Activated CD4-positive, alpha-beta T cell treated with anti-CD3 and anti-CD28 coated beads, Interleukin-2, Interleukin-6, amounts not matched to agents 100 ng/mL and 50 ng/mL, durations not matched to agents 16 hours and 8 hours (primary cell): Measurements from ENCODE around the gene ABCC12.
"Not testable (repeated sequence)": the region's sequence is repeated elsewhere in the genome, so short reads cannot be mapped to it uniquely, and the experiment has no call there.

Source experiments
- DNase-seq: peaks from one replicate; pipeline ENCODE4 v3.0.0-alpha.2; 2020

Gene ABCC12

DNA sequence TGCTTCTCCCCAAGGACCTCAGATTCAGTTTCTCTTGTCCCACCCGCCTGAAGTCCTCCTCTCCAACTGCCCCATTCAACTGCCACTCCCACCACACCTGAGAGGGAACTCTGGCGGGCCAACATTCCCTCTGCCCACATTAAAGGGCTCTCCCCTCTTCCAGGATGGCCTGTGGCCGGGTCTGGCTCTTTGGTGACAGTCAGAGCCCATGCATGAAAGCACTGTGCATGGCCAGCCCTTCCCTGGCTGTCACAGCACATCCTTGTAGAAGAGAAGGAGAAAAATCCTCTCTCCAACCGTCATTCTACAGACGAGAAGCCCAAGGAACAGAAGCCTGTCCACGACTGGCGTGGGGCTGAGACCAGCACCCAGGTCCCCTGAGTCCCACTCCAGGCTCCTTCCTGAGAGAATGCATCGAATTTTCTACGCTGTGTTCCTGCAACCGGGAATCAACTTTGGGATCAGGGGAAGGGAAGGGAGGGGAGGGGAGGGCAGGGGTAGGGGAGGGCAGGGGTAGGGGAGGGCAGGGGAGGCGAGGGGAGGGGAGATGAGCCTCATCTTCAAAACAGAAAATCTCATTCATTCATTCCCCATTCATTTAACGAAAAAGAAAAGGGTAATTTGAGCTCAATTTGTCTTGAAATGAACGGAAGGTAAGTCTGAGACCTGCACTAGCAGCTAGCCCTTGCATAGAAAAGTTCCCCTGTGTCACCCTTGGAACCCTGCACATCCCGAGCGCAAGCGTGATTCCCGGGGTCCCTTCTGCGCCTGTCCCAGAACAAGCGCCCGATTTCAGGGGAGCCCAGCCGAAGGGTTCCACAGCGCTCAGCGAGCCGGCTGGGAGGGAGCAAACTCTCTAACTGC lies at the start of gene ABCC12:
Gene ABCC12, minus strand, starts transcription at position 68 of the 864 bp plus-strand sequence. CDS start 9,569 bp downstream, outside the sequence.
- DNase-seq = no peak

DNA sequence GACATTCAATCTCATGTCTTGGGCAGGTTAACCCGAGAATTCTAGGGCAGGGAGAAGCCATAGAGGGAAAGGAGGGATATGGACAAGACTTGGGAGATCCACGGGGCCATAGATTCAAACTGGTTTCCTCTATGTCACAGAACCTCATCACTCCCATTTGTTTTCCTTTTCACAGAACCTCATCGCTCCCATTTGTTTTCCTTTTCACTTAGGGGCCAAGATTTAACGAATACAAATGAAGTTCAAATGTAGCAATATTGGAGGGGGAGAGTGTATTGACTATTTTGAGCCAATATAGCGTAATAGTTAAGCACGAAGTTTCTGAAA lies 49.0 kb upstream of the ABCC12 start:
- DNase-seq = no peak

DNA sequence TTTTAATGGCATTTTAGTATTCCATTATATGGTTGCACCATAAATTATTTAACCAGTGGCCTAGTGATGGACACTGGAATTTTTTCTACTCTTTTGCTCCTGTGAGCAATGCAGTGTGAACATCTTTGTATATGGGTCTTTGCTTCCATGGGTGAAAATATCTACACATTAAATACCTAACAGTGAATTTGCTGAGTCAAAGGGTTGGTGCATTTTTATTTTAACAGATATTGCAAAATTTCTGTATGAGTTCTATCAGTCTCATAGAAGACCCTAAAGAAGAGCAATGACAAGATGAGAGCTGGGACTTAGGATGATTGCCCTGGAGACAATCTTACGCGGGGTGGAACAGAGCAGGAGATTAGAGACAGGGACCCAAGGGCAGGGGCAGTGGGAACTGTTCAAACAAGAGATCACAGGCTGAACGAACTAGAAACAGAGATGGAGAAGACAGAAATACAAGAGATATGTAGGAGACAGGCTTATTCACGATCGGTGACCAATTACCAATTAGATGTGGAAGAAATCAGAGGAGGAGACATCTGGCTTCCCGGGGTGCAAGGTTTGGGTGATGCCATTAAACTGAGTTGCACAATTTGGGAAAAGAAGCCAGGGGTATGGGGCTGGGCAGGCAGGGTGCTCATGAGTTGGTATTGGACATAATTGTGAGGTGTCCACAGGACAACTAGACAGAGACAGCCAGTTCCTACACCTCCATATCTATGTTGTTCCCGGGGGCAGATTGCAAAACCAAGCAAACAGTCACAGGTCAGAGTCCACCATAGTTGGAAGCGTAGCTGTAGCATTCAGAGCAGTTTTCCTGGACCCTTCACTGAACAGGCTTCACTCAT lies 48.4 kb upstream of the ABCC12 start:
- DNase-seq = no peak

DNA sequence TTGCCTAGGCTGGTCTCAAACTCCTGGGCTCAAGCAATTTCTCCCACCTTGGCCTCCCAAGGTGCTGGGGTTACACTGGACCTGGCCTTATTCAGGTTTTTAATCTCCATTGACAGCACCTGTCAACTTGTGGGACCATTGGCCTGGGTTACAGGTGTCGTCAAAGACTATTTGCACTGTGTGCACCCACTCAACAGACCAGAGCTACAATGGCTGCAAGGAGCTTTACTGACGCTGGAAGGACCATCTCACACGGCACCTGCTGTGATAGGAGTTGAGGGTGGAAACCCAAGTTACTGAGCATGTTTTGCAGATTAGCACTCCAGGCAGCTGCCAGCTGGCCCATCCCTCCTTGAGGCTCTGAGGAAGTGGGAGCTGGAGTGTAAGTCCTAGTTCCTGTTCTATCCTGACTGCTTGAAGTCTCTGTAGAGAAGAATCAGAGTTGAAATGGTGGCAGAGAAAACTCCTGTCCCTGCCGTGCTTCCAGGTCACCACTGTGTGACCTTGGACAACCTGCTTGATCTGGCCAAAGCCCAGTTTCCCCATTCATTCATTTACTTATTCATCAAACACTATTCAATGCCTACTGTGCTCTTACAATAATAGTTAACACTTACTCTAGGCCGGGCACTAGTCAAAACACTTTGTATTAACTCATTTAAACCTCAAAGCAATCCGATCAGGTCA lies 45.9 kb upstream of the ABCC12 start:
- DNase-seq = no peak

DNA sequence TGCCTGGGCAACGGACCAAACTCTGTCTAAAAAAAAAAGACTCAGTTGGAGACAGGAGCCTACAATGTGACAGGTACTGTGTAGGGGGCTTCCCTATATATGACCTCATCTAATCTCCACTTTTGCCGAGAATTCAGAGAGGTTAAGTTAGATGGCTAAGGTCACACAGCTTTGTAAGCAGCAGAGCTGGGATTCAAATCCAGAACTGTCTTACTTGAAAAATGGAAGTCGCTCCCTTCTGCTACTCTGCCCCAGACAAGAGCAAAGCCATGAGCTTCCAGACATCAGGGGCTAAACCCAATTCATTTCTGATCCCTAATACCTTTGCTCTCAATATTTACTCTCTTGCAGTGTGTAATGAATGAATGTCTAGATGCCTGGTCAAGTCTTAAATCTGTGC lies 41.5 kb upstream of the ABCC12 start:
- no peak for DNase-seq

DNA sequence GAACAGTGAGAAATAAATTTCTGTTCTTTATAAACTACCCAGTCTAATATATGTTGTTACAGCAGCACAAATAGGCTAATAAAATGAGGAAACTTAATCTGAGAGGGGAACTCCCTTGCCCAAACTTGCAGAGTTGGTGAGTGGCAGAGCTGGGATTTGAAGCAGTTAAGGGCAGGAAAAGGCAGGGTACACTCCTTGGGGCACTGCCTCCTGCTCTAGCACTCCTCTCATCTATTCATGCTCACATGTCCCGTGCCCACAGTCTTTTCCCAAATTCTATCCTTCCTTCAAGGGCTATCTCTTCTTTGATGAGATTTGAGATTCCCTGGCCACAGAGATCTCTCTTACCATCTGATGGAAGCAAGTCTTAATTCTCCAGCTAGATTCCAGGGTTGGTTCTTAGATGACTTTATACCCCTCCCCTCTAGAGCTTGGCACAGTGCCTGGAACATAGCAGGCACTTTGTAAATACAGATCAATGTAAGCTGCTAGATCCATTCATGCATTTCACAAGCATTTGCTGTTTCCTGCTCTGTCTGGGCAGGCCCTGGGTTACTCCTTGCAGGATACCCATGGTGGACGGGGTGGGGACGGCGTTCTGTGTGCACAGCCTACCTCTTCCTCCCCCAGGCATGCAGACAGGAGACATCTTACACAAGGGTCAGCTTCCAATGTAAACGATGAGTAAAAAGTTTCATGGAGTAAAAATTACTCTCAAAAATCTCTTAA lies 39.2 kb upstream of the ABCC12 start:
- no peak for DNase-seq

DNA sequence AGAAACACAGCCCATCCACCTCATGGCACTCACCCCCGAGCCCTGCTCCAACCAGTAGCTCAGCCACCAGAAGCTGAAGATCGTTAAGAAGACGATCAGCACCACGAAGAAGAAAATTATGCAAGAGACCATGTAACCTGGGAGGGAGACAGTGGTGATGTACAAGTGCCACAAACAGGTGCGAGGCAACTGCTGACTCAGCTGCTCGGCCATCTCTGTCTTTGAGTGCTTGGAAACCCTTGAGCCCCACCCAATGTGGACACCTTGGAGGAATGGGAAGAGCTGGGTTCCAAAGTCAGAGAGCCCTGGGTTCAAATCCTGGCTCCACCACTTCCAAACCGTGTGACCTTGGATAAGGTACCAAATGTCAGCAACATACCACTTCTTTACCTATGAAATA lies 38.1 kb upstream of the ABCC12 start:
- DNase-seq = no peak

DNA sequence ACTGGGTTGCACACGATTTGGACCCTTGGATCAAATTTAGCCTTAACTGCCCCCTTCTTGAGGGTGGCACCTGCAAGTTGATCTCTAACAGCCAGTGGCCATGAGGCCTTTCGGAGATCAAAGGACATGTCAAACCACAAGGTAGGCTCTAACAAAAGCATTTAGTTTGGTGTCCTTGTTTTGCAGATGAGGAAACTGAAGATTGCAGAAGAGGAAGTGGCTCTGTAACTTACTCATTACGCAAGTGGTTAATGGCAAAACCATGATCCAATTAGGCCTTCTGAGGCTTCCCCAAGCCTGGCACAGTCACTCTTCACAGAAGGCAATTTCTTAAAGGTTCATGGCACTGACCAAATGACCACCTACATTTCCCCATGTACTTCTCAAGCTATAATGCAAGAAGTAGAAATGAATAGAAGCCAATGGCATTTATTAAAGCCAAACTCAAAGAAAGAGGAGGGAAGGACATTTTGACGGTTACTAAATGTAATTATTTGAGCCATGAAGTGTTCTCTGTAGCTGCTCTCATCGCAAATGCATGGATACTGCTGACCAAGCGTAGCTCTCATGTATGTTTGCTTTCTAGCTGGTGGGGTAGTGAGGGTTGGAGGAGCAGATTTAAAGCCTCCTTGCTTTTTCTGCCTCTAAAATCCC lies 32.8 kb upstream of the ABCC12 start:
- DNase-seq = peak; percentile 54

DNA sequence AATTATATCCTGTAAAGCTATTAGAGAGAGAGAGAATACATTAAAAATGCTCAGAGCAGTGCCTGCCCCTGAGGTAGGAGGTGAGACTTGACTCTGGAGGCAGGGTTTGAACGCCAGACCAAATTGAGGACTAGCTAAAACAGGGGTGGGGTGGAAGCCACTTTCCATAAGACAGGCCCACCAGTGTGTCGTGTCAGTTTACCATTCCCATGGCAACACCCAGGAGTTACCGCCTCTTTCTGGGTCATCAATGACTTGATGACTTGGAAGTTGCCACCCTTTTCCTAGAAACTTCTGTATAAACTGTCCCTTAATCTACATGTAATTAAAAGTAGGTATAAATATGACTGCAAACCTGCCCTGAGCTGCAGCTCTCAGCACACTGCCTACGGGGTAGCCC lies 32.0 kb upstream of the ABCC12 start:
- DNase-seq = no peak

DNA sequence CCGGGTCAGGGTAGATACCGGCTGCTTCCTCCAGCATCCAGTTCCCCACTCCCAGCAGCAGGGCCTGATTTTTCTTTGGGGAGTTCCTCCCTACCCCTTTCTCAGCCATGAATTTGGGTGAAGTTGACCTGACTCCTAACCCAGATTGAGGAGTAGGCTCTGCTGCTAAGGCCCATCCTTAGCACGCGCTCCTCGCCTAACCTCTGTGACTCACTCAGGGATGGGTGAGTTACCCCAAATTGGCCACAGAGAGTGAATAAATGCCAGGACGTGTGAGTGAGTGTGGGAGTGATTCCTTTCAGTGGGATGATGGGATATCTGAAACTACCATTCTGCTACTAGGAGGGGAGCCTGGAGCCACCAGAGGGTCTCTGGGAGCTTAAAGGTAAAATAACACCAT lies 28.9 kb upstream of the ABCC12 start:
- DNase-seq = no peak

DNA sequence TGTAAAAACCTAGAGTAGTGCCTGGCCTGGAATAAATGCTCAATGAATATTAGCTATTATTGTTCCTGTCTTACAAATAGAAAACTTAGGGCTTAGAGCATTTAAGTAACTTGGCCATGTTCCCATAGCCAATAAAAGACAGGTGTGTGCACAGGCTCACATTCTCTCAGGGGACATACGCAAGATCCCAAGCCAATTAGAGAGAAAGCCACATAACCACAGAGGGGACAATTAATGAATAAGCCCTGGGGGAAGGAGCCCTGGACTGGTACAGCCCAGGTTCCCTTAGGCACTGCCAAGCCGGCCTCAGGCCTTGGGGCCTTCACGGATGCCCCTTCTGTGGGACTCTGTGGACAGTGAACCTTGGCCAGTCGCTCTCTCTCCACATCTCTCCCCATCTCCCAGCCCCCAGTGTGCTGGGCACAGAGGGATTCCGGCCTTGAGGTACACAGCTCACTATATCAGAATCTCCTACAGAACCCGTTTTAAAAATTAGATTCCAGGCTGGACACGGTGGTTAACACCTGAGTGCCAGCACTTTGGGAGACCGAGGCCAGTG lies 27.3 kb upstream of the ABCC12 start:
- DNase-seq = no peak

DNA sequence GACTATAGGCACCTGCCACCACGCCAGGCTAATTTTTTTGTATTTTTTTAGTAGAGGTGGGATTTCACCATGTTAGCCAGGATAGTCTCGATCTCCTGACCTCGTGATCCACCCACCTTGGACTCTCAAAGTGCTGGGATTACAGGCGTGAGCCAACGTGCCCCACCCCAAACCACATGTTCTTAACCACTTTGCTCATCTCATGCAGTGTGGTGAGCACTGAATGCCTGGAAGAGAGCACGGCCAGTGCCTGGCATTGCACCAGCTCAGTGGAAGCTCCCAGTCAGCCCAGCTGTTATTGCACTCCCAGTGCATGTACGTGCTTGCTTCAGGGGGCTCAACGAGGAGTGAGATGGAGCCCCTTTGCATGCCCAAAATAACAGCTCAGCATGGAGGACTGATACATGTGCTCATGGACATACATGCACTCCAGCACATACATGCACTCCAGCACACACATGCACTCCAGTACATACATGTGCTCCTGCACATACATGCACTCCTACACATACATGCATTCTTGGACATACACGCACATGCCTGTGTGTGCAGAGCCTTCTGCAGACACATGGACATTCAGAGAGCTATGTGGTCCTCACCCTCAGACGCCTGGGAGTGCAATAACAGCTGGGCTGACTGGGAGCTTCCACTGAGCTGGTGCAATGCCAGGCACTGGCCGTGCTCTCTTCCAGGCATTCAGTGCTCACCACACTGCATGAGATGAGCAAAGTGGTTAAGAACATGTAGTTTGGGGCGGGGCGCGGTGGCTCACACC lies 26.1 kb upstream of the ABCC12 start:
- DNase-seq = not testable (repeated sequence)

DNA sequence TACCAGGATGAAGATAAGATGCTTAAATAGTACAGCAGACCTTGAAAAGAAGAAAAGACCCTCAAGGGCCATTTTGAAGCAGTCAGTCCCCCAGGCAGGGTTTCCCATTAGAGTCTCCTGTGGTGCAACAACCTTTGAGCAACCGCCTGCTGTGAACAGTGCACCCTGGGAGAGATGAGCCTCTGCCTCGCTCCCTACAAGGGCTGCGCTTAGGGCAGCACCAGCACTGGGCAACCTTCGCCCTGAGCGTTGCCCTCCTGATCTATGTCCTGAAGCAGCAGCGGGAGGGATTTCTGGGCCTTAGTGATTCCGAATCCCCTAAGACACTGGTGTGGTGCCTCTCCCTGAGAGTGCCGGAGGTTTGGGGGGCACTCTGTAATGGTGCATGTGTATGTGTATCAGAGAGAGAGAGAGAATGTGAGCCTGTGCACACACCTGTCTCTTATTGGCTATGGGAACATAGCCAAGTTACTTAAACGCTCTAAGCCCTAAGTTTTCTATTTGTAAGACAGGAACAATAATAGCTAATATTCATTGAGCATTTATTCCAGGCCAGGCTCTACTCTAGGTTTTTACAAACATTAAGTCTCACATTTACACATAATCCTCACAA lies 25.2 kb upstream of the ABCC12 start:
- no peak for DNase-seq

DNA sequence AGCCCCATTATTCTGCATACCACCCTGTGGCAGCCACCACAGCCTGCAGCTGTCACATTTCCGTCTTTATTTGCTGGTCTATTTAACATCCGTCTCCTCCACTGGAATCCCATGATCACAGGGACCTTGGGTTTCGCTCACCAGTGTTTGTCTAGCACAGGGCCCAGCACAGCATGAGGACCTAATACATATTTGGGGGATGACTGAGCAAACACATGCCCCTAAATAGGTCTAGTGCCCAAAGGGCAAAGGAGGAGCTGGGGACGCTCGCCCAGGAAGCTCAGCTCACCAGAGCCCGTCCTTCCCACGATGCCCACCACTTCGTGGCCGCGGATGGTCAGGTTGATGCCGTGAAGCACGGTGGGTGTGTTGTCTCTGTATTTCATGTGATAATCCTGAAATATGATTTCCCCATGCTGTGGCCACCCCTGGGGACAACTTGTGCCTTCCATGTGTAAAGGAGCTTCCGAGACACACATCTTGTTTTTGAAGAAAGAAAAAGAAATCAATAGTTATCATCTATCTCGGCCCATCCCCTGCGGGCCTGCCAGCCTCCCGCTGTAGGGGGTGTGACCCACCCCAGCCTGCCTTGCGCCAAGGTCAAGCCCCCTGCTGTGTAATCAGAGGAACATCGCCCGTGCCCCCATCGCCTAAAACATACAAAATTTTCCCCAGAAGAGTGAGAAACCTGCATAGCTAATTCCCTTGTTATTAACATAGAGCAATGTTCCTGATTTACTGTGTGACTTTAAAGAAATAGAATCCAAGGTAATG lies 21.0 kb upstream of the ABCC12 start:
- DNase-seq = no peak

DNA sequence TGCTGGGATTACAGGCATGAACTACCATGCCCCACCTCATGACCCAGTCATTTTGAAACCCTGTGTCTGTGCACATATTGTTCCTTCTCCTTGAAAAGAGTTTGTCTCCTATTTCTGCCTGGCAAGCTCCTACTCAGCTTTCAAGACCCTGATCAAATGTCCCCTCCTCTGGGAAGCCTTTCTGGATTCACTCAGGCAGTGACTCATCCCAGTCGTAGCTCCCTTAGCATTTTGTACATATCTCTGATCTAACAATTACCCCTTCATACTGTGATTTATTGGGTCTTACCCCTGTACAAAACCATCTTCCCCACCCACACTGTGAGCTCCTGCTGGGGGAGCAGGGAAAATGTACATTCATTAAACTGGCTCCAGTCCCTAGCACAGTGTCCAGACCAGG lies 18.1 kb upstream of the ABCC12 start:
- no peak for DNase-seq

DNA sequence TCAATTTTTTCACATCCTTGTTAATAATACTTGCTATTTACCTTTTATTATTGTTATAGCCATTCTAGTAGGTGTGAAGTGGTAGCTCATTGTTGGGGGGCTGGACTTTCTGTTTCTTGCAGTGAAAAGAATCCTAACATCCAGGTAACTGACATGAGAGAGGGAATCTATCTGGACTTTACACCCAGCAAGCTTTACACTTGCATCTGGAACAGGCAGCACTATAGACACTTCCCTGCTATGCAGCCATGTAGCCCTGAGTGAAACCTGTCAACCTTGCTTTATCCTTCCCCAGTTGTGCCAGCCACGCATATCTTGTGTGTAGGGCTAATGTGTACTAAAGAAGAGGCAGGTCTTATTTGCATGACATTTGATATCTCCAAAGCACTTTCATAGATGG lies 16.9 kb upstream of the ABCC12 start:
- DNase-seq = no peak

DNA sequence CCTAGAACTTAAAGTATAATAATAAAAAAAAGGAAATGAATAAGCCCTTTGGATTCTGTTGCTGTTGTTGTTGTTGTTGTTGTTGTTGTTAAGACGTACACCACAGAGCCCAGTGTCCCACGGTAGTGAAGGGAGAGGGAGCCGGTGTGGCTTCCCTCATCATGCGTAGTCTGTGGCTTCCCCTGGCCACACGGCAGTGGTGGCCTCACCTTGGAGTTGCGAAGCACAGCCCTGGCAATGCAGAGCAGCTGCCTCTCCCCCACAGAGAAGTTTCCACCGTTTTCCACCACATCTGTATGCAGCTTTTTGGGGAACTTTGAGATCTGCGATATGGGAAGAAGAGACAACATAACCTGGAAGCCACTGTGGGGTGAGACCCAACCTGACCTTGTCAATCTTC lies 14.1 kb upstream of the ABCC12 start:
- DNase-seq = no peak

DNA sequence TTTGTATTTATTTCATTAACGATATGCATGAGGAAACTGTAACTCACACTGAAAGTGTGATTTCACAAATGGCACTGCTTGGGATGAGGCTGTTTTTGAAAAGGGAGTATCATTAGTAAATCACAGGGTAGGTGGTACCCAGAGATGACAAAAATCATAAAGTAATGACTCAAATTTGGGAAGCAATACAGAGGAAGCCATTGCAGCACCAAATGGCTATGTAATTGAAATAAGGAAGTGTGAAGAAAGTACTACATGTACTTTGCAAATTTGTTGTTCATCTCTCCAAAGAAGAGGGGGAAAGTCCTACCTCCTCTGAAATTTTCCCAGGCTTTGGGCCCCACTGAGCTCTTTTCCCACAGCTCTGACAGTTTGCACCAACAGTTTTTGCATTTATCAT lies 12.3 kb upstream of the ABCC12 start:
- no peak for DNase-seq

DNA sequence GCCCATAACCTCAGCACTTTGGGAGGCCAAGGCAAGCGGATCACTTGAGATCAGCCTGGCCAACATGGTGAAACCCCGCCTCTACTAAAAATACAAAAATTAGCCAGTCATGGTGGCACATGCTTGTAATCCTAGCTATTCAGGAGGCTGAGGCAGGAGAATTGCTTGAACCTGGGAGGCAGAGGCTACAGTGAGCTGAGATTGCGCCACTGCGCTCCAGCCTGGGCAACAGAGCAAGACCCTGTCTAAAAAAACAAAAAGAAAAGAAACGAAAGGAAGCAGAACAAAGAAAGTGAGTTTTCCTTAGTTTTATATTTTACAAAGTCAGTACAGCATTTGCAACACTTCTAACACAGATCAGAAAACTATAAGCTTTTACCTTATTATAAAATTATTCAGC lies 10.8 kb upstream of the ABCC12 start:
- DNase-seq = not testable (repeated sequence)
